SK-N-MC (cell line): Measurements from ENCODE around the gene DGKB.

Experiments used
- EZH2 ChIP-seq: fragments of 200-600 bp; sonication (generic); IDR thresholded peaks from one replicate; pipeline ENCODE4 v1.6.1; 2017; ENCODE audit warnings: antibody characterized with exemption
- POLR2AphosphoS5 ChIP-seq: IDR thresholded peaks from 2 replicates; pipeline ENCODE4 v1.6.1; 2012; ENCODE audit warnings: mild to moderate bottlenecking, low read depth, low read length, borderline replicate concordance

DNA sequence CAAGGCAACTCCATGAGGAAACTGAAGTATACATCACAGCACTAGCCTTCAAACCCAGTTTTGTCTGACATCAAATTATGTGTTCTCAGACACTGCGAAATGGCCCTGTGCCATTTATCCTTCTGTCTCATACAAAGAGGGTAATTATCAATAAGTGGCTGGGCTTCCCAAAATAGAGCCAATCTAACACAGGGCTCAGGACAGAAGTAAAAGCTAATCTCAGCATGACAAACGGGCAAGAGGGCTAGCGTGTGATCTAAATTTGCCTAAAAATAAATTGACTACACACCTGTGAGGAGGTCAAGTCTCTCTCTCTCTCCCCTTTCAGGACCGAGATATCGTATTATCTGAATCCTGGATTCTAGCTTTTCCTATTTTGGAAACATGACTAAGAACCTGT, 67.2 kb downstream of the DGKB start:
- no peak for TF ChIP-seq EZH2
- TF ChIP-seq POLR2AphosphoS5 = no peak
